ENCODE results near the gene UGT1A5.

The UGT1A5 gene

GRCh38 chr2:233712611-233713261 lies at the start of gene UGT1A5:
Gene UGT1A5 (plus strand): TSS chr2:233712907. CDS start chr2:233712992, 85 bp downstream.
- no peak for DNase-seq

- DNase-seq, result no peak
Observed at GRCh38 chr2:233663911-233664310, 48.8 kb upstream of the UGT1A5 start.

- DNase-seq, result no peak
Observed at GRCh38 chr2:233668605-233669260, 44.0 kb upstream of the UGT1A5 start.

GRCh38 chr2:233671290-233672161 lies 41.2 kb upstream of the UGT1A5 start, which contains the start of gene UGT1A9:
Gene UGT1A9 (plus strand): TSS chr2:233671898. CDS start chr2:233671935, 37 bp downstream.
- no peak for DNase-seq

- DNase-seq, result no peak
Observed at GRCh38 chr2:233672886-233673285, 39.8 kb upstream of the UGT1A5 start.

- DNase-seq, result no peak
Observed at GRCh38 chr2:233673896-233674295, 38.8 kb upstream of the UGT1A5 start.

GRCh38 chr2:233674314-233674713 lies 38.4 kb upstream of the UGT1A5 start:
- no peak for DNase-seq

- DNase-seq, result no peak
Observed at GRCh38 chr2:233674995-233675394, 37.7 kb upstream of the UGT1A5 start.

- no peak for DNase-seq
Observed at GRCh38 chr2:233676046-233676445, 36.7 kb upstream of the UGT1A5 start.

- no peak for DNase-seq
Observed at GRCh38 chr2:233679196-233679595, 33.5 kb upstream of the UGT1A5 start.

GRCh38 chr2:233680361-233681045 lies 32.2 kb upstream of the UGT1A5 start:
- no peak for DNase-seq

- DNase-seq, result no peak
Observed at GRCh38 chr2:233681521-233682099, 31.1 kb upstream of the UGT1A5 start, which contains the start of gene UGT1A7. Gene UGT1A7 (plus strand): TSS chr2:233681901. CDS start chr2:233681938, 37 bp downstream.

- no peak for DNase-seq
Observed at GRCh38 chr2:233684640-233685039, 28.1 kb upstream of the UGT1A5 start.

GRCh38 chr2:233686928-233687327 lies 25.8 kb upstream of the UGT1A5 start:
- DNase-seq, result no peak

GRCh38 chr2:233688341-233688740 lies 24.4 kb upstream of the UGT1A5 start:
- no peak for DNase-seq

- DNase-seq, result no peak
Observed at GRCh38 chr2:233689031-233689430, 23.7 kb upstream of the UGT1A5 start.

GRCh38 chr2:233689501-233689900 lies 23.2 kb upstream of the UGT1A5 start:
- DNase-seq, result no peak

GRCh38 chr2:233690444-233690843 lies 22.3 kb upstream of the UGT1A5 start:
- no peak for DNase-seq

GRCh38 chr2:233691443-233692433 lies 21.0 kb upstream of the UGT1A5 start:
- no peak for DNase-seq

GRCh38 chr2:233692648-233693047 lies 20.1 kb upstream of the UGT1A5 start, which contains the start of gene UGT1A6:
Gene UGT1A6 (plus strand): TSS chr2:233692890. CDS start chr2:233693005, 115 bp downstream.
- DNase-seq, result no peak

- no peak for DNase-seq
Observed at GRCh38 chr2:233693963-233694362, 18.7 kb upstream of the UGT1A5 start.
